GM23338 (cell line): ENCODE measurements around the gene MLC1.

Experiments
- CREB1 ChIP-seq: fragments of 250-450 bp; sonication (Bioruptor Pico); IDR thresholded peaks from 2 replicates; pipeline ENCODE4 v1.5.0; 2020; ENCODE audit warnings: low read depth, mild to moderate bottlenecking, moderate library complexity
- CTCF ChIP-seq, 2 experiments: fragments of 200-600 bp in 1 of 2; sonication (generic) in 1 of 2; conservative IDR thresholded peaks; 2 replicates each; pipeline versions ENCODE4 v1.5.1 to v1.6.1; 2016 to 2017; ENCODE audit warnings: antibody characterized with exemption in 2 of 2, low read depth in 2 of 2, mild to moderate bottlenecking in 2 of 2, moderate library complexity in 1 of 2
- EZH2phosphoT487 ChIP-seq: fragments of 200-600 bp; sonication (generic); IDR thresholded peaks from one replicate; pipeline ENCODE4 v1.8.1; 2018; ENCODE audit warnings: antibody characterized with exemption; ENCODE audit not compliant: unreplicated experiment
- POLR2AphosphoS5 ChIP-seq: IDR thresholded peaks from 2 replicates; pipeline ENCODE4 v1.6.1; 2016; ENCODE audit warnings: antibody characterized with exemption, low read depth
- TF ChIP-seq, protein P1 (sequence below): IDR thresholded peaks from one replicate; pipeline ENCODE4 v1.6.1; 2018; ENCODE audit warnings: antibody characterized with exemption; ENCODE audit not compliant: unreplicated experiment

DNA sequence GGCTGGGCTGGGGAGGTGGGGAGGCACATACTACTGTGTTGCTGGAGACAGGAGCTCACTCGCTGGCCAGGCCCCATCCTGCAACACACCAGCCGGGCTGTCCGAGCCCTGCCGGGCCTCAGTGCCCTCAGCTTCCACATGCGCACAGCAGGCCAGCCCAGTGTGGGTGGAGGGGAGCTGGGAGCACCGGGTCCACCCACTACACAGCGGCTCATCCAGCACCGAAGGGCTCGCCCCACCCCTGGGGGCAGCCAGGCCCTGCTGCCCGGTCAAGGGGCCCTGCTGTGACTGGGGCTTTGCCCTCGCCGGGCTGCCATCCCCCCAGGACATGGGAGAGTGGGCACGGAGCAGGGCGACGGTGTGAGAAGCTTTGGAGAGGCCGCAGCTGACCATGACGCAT, 36.4 kb downstream of the MLC1 start:
- TF ChIP-seq CTCF (conservative IDR thresholded peaks at IDR 0.05; ENCODE audit: low read depth in 2 of 2) (no peak), POLR2AphosphoS5 (no peak), CREB1 (CRISPR knock-in tag) (no peak), EZH2phosphoT487 (no peak)
- TF ChIP-seq, protein P1, sequence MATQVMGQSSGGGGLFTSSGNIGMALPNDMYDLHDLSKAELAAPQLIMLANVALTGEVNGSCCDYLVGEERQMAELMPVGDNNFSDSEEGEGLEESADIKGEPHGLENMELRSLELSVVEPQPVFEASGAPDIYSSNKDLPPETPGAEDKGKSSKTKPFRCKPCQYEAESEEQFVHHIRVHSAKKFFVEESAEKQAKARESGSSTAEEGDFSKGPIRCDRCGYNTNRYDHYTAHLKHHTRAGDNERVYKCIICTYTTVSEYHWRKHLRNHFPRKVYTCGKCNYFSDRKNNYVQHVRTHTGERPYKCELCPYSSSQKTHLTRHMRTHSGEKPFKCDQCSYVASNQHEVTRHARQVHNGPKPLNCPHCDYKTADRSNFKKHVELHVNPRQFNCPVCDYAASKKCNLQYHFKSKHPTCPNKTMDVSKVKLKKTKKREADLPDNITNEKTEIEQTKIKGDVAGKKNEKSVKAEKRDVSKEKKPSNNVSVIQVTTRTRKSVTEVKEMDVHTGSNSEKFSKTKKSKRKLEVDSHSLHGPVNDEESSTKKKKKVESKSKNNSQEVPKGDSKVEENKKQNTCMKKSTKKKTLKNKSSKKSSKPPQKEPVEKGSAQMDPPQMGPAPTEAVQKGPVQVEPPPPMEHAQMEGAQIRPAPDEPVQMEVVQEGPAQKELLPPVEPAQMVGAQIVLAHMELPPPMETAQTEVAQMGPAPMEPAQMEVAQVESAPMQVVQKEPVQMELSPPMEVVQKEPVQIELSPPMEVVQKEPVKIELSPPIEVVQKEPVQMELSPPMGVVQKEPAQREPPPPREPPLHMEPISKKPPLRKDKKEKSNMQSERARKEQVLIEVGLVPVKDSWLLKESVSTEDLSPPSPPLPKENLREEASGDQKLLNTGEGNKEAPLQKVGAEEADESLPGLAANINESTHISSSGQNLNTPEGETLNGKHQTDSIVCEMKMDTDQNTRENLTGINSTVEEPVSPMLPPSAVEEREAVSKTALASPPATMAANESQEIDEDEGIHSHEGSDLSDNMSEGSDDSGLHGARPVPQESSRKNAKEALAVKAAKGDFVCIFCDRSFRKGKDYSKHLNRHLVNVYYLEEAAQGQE, result no peak
